Hypothalamus (tissue), 51 donors: ENCODE data around the gene CPT1B.

Experiments
- DNase-seq, 51 donors: peaks; one replicate each; lab custom pipeline; 2025; lab: John Stamatoyannopoulos, UW

CPT1B gene

DNA sequence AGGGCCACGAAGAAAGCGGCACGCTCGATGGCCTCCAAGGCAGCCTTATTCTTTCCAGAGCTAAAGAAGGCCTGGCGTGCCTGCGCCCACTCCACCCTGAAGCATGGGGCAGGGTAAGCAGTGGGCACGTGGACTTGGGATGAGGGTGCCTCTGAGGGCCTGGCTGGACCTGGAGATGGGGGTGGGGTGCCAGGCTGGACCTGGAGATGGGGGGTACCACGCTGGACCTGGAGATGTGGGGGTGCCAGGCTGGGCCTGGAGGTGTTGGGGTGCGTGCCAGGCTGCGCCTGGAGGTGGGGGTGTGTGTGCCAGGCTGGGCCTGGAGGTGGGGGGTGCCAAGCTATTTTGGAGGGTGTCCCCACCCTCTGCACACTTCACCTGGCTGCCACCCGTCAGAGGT lies 5.3 kb downstream of the CPT1B start:
- DNase-seq: no peak

GRCh38 chr22:50571264-50572175 lies 6.7 kb downstream of the CPT1B start:
- DNase-seq: no peak

DNA sequence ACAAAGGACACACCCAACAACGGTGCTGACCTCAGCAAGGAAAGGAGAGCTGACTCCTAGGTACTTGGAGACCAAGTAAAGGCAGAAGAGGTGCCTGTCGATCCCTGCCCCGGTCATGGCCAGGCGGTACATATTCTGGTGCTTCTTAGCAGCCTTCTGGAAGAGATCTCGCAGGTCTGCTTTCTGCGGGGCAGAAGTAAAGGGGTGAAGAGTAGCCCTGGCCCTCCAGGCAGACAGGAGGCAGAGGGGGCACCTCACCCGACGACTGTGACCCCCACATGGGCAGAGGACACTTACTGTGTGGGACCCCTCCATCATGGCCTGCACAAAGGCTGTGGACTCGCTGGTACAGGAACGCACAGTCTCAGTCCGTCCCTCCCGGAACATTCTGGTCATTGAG lies 7.4 kb downstream of the CPT1B start:
- no peak for DNase-seq

- DNase-seq: no peak
Measured at GRCh38 chr22:50569896-50570535, 8.2 kb downstream of the CPT1B start.

- DNase-seq: no peak
Measured at GRCh38 chr22:50569041-50569459, 9.2 kb downstream of the CPT1B start.

- DNase-seq: no peak
Measured at GRCh38 chr22:50568626-50569025, 9.6 kb downstream of the CPT1B start.

DNA sequence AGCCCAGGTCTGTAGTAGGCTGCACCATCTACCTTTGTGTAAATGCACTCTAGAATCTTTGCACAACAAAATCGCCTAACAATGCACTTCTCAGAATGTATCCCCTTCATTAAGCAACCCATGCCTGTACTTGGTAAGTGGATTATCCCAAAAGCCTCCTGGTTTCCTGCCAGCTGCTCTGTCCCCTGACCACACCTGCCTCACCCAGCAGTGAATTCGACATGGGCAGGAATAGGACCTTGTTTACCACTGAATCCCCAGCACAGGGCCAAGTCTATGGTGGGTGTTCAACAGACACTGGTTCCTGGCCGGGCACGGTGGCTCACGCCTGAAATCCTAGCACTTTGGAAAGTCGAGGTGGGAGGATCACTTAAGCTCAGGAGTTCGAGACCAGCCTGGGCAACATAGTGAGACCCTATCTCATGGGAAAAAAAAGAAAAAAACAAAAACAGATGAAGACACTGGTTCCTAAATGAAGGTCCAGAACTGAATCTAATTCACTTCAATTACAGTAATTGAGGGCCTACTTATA lies 10.4 kb downstream of the CPT1B start:
- DNase-seq: no peak

- DNase-seq: no peak
Measured at GRCh38 chr22:50564289-50564688, 13.9 kb downstream of the CPT1B start.

DNA sequence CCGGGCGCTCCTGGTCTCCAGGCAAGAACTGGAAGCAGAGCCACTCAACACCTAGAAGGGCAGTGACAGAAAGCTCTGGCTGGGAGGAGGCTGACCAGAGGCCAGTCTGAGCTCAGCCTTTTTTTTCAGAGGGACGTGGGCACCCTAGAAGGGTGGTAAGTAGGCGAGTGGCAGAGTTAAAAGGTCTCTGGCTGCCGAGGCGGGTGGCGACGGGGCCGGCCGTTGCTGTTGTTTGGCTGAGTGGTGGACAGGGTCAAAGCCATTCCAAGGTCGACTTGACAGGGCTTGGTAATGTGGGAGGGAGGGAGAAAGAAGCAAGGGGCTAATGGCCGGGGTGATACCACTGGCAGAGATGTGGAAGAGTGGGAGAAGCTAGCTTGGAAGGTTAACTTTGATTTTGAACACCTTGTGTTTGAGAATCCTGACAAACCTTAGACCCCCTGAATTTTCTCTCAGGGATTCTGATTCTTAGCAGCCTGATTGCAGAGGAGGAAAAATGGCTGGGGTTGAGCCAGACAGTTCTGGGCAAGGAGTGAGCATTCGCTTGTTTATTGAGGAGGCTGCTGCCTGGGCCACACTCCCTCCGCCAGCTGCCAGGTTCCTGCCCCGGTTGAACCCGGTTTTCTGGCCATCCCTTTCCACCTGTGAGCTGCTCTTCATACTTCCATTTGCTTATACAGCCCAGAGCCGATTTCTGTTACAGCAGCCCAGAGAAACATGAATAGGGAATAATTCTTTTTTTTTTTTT lies 14.6 kb downstream of the CPT1B start:
- peak in 6 of 51 donors; percentile 13 to 46 (median 31) for DNase-seq

DNA sequence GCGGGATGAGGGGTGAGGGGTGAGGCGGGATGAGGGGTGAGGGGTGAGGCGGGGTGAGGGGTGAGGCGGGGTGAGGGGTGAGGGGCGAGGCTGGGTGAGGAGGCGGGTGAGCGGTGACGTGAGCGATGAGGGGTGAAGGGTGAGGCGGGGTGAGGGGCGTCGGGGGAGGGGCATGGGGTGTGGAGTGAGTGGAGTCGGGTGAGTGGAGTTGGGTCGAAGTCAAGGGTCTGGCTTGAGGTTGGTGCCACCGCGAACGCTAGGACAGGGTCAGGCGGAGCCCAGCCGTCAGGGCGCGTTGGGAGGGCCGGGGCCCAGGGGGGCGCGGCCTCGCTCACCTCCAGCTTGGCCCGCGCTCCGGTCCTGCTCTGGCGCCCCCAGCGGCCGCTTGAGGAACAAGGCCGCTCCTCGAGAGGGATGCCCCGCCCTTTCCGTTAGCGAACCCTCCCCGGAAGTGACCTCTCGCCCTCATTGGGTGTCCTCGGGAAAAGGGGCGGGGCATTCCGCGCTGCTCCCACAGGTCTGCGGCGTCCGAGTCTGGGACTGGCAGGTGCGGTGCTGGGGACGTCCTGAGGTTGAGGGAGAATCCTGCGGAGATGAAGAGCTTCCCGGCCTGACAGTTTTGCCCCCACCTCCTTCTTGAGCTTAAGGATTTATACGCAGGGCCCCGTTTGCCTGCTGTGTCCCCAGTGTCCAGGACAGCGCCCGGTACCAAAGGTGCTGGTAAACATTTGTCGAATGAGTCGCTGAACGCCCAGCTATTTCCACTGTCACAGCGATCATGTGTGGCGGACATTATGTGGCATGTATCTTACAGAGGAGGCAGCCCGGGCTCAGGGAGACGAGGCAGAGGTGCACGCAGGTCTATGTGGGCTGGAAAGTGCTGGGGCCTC lies 15.5 kb downstream of the CPT1B start, which contains the start of gene SYCE3:
SYCE3 (minus strand) TSS at position 397 of the 890 bp plus-strand sequence. CDS start 6,514 bp downstream, outside the sequence.
- peak; percentile 14 to 98 (median 90) for DNase-seq

GRCh38 chr22:50561401-50562358 lies 16.5 kb downstream of the CPT1B start:
- DNase-seq: no peak

DNA sequence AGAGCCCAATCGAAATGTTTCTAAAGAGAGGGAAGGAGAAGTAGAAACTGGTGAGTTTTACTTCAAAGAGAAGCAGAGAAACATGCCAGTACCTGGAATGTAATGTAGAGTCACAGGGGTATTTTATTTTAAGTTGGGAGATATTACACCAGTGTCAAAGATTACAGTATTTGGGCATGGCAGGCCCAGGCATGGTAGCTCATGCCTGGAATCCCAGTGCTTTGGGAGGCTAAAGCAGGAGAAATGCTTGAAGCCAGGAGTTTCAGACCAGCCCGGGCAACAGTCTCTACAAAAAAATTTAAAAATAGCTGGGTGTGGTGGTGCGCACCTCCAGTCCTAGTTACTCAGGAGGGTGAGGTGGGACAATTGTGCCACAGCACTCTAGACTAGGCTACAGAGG lies 18.2 kb downstream of the CPT1B start:
- DNase-seq: no peak

- DNase-seq: no peak
Measured at GRCh38 chr22:50556703-50557102, 21.5 kb downstream of the CPT1B start.

GRCh38 chr22:50553310-50553709 lies 24.9 kb downstream of the CPT1B start:
- no peak for DNase-seq

- DNase-seq: no peak
Measured at GRCh38 chr22:50551160-50551752, 27.0 kb downstream of the CPT1B start.

DNA sequence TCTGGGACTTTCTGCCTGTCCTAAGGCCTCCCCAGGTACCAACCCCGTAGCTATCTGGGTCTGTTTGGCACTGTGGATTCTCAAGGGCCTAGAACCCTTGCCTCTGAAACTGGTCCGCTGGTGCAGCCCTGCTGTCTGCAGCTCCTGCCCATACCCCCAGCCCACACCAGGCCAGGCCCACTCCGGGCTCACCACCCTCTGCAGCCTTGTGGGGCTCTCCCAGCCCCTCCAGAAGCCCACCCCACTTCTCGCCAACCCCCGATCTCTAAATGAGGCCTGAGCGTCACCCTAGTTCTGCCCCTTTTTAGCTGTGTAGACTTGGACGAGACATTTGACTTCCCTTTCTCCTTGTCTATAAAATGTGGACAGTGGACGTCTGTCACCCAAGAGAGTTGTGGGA lies 27.8 kb downstream of the CPT1B start:
- DNase-seq: no peak

- no peak for DNase-seq
Measured at GRCh38 chr22:50548921-50549790, 29.1 kb downstream of the CPT1B start.
